Measurements from ENCODE around the gene INTS1.

INTS1 gene

GRCh38 chr7:1457949-1458682, 46.1 kb downstream of the INTS1 start:
- no peak for DNase-seq (ENCODE audit: extremely low spot score)
- no peak for TF ChIP-seq CTCF (IDR thresholded peaks at IDR 0.05; ENCODE audit: control extremely low read depth, extremely low read depth, low read depth, missing control alignments)
- ChIA-PET POLR2A (no interaction called here), CTCF (interaction anchor here (1.2 to 4.7 kb wide), 2 partner anchors 16 to 26 kb away, joined by 4 to 23 read pairs; no protein-coding TSS in a partner anchor)

GRCh38 chr7:1457059-1457948, 46.9 kb downstream of the INTS1 start:
- ChIA-PET CTCF (interaction anchor here (1.2 to 4.7 kb wide), 2 partner anchors 17 to 25 kb away, joined by 4 to 23 read pairs; no protein-coding TSS in a partner anchor), POLR2A (no interaction called here)
- no peak for TF ChIP-seq CTCF (IDR thresholded peaks at IDR 0.05; ENCODE audit: control extremely low read depth, extremely low read depth, low read depth, missing control alignments)
- DNase-seq (ENCODE audit: extremely low spot score) = no peak

GRCh38 chr7:1455955-1456354, 48.2 kb downstream of the INTS1 start:
- CTCF ChIA-PET = interaction anchor here (0.8 to 4.7 kb wide), 2 partner anchors 18 to 23 kb away, joined by 3 to 23 read pairs; no protein-coding TSS in a partner anchor
- no peak for TF ChIP-seq CTCF (IDR thresholded peaks at IDR 0.05; ENCODE audit: control extremely low read depth, extremely low read depth, low read depth, missing control alignments)
- no peak for DNase-seq (ENCODE audit: extremely low spot score)
- POLR2A ChIA-PET = no interaction called here

- no peak for DNase-seq (ENCODE audit: extremely low spot score)
- no peak for TF ChIP-seq CTCF (IDR thresholded peaks at IDR 0.05; ENCODE audit: control extremely low read depth, extremely low read depth, low read depth, missing control alignments)
- POLR2A ChIA-PET = no interaction called here
- CTCF ChIA-PET = interaction anchor here (4.7 kb wide), 1 partner anchor 18 kb away, joined by 23 read pairs; no protein-coding TSS in a partner anchor
These were observed 48.8 kb downstream of the INTS1 start for GRCh38 chr7:1455241-1455939.

GRCh38 chr7:1454542-1454941, 49.6 kb downstream of the INTS1 start:
- TF ChIP-seq CTCF (IDR thresholded peaks at IDR 0.05; ENCODE audit: control extremely low read depth, extremely low read depth, low read depth, missing control alignments) = no peak
- no peak for DNase-seq (ENCODE audit: extremely low spot score)
- ChIA-PET CTCF (interaction anchor here (4.7 kb wide), 1 partner anchor 19 kb away, joined by 23 read pairs; no protein-coding TSS in a partner anchor), POLR2A (no interaction called here)

- DNase-seq (ENCODE audit: extremely low spot score) = no peak
- ChIA-PET CTCF (interaction anchor here (1.5 to 1.8 kb wide), 3 partner anchors 11 to 22 kb away, joined by 3 to 6 read pairs (median 5); no protein-coding TSS in a partner anchor), POLR2A (no interaction called here)
- TF ChIP-seq CTCF (IDR thresholded peaks at IDR 0.05; ENCODE audit: control extremely low read depth, extremely low read depth, low read depth, missing control alignments) = no peak
These were observed 52.0 kb downstream of the INTS1 start for GRCh38 chr7:1452205-1452604.

All from GM10248 (cell line).